CMK (cell line): ENCODE data around the gene ASB14.

Experiments used
- DNase-seq: peaks from one replicate; pipeline ENCODE4 v3.0.0-alpha.2; 2010; ENCODE audit warnings: low read depth

Gene ASB14

DNA sequence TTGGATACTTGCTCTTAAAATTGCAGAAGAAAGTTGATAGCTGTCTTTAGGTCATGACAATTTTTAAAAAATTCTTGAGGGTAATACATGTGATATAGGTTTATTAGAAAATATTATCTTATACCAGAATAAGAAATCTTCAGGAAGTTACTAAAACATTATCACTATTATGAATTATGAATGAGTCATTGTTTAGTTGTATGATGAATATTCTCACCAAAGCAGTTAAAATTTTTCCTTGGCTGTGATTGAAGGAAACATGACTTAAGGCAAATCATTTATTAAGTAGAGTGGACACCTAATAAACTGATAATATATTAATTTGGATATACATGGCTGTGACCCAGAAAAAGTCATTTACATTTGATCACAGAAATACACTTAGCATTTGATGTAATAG, 34.8 kb downstream of the ASB14 start:
- DNase-seq: no peak

DNA sequence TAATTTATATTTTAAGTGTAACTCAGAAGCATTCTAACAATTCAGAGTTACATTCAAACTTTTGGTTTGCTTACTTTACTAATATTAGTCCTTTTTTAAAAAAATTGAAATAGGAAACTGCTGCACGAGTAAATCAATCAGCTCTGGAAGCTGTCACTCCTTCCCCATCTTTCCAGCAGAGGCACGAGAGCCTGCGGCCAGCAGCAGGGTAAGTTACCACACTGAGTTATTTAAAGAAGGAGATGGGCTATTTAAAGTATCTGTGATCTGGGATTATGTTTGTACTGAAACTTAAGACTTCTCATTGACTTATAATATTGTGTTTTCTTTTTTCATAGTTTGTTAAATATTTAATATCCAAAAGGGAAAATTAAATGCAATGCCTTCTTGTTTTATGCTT, 35.6 kb downstream of the ASB14 start:
- no peak for DNase-seq

DNA sequence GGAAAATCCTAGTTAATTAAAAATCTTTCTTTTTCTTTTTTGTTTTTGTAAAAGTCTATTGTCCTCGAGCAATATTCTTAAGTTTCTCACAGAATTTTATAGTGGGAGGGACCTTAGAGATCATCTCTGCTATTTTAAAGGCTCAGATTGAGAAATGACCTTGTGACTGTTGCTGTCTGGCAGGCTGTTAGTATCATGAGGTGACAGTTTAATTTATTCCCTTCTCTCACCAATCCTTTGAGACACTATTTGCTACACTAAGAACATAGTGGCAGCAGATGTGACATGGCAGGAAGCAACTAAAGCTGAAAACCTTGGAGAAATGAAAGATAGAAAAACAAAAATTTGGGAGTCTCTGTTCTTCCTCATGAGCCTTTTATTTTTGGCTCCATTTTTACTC, 40.1 kb downstream of the ASB14 start:
- no peak for DNase-seq

GRCh38 chr3:57244946-57245345, 47.5 kb downstream of the ASB14 start:
- DNase-seq: no peak

- DNase-seq: no peak
These were observed 57.6 kb downstream of the ASB14 start for GRCh38 chr3:57234613-57235575.

GRCh38 chr3:57233799-57234198, 58.7 kb downstream of the ASB14 start:
- DNase-seq: no peak

DNA sequence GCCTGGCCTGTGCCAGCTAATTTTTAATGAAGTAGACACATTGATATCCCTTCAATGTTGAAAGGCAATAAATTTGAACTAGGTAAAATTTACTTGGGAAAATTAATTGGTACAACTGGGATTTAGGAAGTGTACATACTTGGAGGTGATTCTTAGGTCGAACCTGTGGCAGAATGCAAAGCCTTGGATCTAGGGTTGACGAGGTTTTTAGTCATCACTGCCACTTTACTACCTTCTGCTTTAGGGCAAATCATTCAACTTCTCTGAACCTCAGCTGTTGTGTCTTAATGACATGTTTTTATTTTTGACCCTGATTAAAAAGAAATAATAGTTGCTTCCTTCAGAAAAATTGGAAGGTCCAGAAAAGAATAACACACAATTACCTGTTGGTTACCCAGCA, 62.5 kb downstream of the ASB14 start:
- no peak for DNase-seq

DNA sequence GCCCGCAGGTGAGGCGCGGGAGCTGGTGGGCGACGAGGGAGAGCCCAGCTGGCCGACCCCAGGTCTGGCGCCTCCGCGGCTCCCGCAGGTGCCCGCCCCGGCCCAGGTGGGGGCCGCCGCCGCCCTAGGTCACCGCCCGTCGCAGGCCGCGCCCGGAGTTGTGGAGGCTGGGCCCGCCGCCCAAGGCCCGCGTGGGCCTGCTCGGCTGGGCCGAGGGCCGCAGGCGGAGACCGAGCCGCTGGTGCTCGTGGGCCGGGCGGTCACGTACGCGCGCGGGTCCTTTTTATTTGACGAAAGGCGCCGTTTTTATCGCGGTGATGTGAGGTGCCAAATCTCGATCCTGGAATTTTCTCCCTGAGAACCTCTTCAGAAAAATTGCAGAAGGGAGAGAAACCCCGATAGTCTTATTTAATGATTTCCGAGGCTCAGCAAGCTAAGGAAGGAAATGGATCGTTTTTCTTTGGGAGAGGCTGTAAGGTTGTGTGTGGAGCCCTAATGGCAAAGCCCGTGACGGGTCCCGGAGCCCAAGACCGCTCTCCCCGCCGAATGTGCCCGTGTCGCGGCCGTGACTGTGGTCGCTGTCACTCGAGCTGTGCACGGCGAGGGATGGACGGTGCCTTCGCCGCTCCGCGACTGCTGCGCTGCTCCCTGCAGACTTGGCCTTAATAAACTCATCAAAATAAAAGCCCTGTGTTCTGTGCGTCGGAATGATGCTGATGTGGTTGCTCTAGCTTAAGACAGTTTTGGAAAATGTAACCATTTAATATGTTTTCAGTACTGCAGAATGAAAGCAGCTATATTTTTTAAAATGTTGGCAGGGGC, 64.3 kb downstream of the ASB14 start:
- peak; percentile 9 for DNase-seq

DNA sequence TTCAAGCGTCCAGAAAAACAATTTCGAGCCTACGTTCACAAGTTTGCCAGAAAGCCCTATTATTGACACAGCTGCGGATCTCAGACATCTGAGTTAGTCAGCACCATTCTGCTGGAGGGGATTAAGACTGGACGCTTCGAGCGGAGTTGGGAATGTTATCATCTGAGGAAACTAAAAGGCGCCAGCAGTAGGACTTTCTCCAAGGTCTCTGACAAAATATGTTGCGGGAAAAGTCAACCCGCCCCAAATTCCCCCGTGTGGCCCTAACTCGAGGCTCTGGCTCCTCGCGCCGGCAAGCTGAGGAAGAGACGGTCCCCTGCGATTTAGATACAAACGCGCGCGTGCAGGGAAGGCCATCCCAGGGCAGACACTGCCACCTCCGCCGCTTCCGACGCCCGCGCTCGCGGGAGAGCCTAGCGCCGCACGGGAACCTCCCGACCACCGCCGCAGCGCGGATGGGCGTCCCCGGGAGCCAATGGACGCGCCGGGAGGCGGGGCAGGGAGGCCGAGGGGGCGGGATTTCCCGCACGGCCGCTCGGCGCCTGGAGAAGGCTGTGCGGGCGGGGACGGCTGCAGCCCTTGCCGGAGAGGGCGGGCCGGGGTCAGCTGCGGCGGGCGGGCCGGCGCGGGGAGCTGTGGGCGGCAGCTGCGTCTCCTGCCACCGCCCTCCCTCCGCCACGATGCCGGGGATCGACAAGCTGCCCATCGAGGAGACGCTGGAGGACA, 65.1 kb downstream of the ASB14 start, which contains the start of gene APPL1:
APPL1 (plus strand) TSS at position 526 of the 726 bp plus-strand sequence; CDS start at position 681, 155 bp downstream.
- DNase-seq: peak; percentile 60

GRCh38 chr3:57226176-57226575, 66.3 kb downstream of the ASB14 start:
- no peak for DNase-seq

DNA sequence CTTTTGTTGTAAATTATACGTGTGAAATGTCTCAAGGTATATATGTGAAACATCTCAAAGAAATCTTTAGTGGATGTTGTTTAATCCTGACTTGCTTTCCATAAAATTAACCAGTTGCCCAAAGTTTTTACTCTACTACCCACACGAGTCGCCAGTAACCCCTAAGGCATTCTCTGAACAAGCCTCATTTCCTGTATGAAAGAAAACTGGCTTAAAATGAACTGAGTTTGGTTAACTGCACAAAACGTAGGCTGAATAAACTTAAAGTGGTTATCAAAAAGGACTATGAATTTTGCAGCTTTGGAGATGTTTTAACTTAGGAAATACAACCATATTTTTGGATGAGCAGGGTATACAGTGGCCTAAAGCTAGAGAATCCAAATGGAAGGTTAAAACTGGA, 67.6 kb downstream of the ASB14 start:
- DNase-seq: no peak

GRCh38 chr3:57221883-57222282, 70.6 kb downstream of the ASB14 start:
- DNase-seq: no peak
